ENCODE measurements around the gene TWIST2. TPM values are rescaled to one million over a fixed set of nuclear protein-coding genes. Genes with fewer than 3 reads are reported as not detected.

The TWIST2 gene
- total RNA-seq, 4 donors from 2014 or later, result 1.4 to 41.3 (median 15.7) TPM

DNA sequence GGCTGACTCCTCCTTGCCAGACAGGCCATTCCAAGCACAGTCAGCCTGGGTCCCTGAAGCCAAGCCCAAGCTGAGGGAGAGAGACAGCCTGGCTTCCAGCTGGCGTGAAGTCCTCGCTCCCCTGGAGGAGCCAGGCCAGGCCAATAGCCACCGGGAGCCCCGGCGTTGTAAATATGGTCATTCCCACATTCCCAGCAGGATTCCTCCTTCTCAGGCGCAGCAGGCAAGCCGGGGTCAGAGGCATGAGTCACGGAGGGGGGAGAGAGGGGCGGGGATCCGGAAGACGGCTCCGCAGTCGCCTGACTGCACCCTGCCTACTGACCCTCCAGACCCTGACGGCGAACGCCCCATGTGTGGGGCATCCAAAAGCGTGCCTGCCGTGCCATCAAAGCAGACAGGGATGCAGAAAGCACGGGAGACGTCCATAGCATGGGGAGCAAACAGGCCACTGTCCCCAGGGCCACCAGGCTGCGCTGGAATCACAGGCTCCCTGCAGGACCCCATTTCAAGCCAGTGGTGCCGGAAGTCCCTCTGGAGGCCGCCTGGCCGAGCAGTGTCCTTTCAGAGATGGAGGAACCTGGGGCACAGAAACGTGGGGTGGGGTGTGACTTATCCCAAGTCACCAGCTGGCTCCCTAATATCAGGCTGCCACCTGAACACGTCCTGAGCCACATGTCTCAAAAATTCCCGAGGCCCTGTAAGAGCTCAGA lies 48.2 kb downstream of the TWIST2 start:
- peak in 1 of 3 donors; percentile 64 for DNase-seq
- Histone ChIP-seq H3K9me3 (no peaks in the 10 kb centered on the region), H3K36me3 (no peaks in the 10 kb centered on the region), H3K4me1 (no peaks in the 10 kb centered on the region), H3K4me3 (no peak overlapping the region), H3K27me3 (no peaks in the 10 kb centered on the region), H3K27ac (peak overlapping the region in 3 of 4 donors; percentile 31 to 57 (median 49))
- TF ChIP-seq CTCF (IDR thresholded peaks at IDR 0.05) (no peak), POLR2A (IDR thresholded peaks at IDR 0.05) (no peak)

DNA sequence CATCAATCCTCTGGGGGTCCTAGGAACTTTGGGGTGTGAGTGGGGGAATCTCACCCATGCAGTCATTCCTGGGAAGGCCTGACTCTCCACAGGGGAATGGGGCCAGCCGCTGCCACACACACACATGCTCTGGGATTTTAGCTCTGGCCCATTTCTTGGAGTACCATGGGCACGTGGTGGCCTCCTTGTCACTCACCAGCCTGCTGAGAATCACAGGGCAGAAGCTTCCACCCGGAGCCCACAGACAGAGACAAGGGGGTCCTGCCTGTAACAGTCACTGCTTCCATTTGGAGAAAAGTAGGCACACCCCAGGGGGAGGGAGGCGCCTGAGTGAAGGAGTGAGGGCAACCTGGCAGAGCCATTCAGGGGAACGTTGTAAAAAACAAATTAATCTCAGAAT lies 48.8 kb downstream of the TWIST2 start:
- Histone ChIP-seq H3K4me1 (no peaks in the 10 kb centered on the region), H3K9me3 (no peaks in the 10 kb centered on the region), H3K27ac (peak overlapping the region in 3 of 4 donors; percentile 19 to 31 (median 23)), H3K27me3 (no peaks in the 10 kb centered on the region), H3K4me3 (no peak overlapping the region), H3K36me3 (no peaks in the 10 kb centered on the region)
- no peak for DNase-seq
- TF ChIP-seq POLR2A (IDR thresholded peaks at IDR 0.05) (no peak), CTCF (IDR thresholded peaks at IDR 0.05) (no peak)

DNA sequence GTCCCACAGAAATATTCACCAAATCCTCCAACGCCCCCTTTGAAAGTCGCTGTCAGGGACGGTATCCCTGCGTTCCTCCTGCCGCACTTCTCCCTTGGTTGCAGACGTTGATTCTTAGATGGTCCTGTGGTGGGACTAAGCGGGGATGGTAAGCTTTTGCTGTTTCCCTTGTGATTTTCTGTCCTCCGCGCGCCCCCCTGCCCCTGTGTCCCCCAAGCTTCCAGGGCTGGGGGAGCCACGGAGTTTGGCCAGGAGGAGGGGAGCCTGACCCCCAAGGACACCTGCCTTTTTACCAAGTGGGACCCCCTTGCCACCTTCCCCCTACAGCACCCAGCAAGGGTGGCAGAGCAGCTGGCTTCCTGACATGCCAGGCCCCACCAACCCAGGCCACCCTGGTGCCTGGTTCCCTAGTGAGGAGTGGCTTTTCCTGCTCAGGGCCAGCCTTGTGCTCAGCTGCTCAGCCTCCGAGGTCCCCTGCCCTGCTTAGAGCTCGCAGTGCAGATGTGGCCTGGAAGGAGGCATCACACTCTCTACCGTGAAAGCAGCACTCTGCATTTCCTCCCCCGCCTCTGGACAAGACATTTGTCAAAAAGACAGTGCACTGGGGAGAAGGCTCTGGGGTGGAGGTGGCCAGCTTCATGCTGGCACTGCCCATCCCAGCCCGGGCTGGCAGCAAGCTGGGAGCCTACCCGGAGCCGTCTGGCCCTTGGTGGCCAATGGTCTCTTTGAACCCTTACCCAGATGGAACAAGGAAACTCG lies 49.4 kb downstream of the TWIST2 start:
- no peaks in the 10 kb centered on the region for H3K4me1 ChIP-seq
- H3K4me3 ChIP-seq, result no peak overlapping the region
- H3K27me3 ChIP-seq, result no peaks in the 10 kb centered on the region
- H3K36me3 ChIP-seq, result no peaks in the 10 kb centered on the region
- peak overlapping the region in 2 of 4 donors; percentile 27 to 43 for H3K27ac ChIP-seq
- no peaks in the 10 kb centered on the region for H3K9me3 ChIP-seq
- no peak for DNase-seq
- TF ChIP-seq POLR2A (IDR thresholded peaks at IDR 0.05) (no peak), CTCF (IDR thresholded peaks at IDR 0.05) (no peak)

DNA sequence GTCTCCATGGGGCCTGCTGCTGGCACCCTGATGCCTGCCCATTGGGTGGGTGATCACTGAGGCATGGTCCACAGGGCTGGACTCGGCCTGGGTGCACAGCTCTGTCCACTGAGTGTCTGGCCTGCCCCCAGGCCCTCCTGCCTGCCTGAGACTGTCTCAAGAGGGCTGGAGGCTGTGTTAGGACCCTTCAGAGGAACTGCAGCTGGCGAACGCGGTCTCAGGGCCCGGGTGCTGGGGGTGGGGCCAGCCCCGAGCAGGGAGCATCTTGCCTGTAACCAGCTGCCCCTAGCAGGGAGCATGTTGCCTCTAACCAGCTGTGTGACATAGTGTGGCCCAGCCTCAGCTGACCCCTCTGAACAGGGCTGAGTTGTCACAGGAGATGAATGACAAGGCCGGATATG lies 50.0 kb downstream of the TWIST2 start:
- Histone ChIP-seq H3K27ac (peak overlapping the region in 2 of 4 donors; percentile 27 to 43), H3K4me1 (no peaks in the 10 kb centered on the region), H3K9me3 (no peaks in the 10 kb centered on the region), H3K36me3 (no peaks in the 10 kb centered on the region), H3K27me3 (no peaks in the 10 kb centered on the region), H3K4me3 (no peak overlapping the region)
- TF ChIP-seq CTCF (IDR thresholded peaks at IDR 0.05), result no peak
- TF ChIP-seq POLR2A (IDR thresholded peaks at IDR 0.05), result no peak
- DNase-seq, result no peak

- Histone ChIP-seq H3K27me3 (no peaks in the 10 kb centered on the region), H3K9me3 (no peaks in the 10 kb centered on the region), H3K4me1 (no peaks in the 10 kb centered on the region), H3K4me3 (no peak overlapping the region), H3K36me3 (no peaks in the 10 kb centered on the region), H3K27ac (peak overlapping the region in 1 of 4 donors; percentile 27)
- DNase-seq, result no peak
- TF ChIP-seq CTCF (IDR thresholded peaks at IDR 0.05), result no peak
- TF ChIP-seq POLR2A (IDR thresholded peaks at IDR 0.05), result no peak
Observed at GRCh38 chr2:238898534-238899281, 50.8 kb downstream of the TWIST2 start.
